Endothelial cell of umbilical vein (primary cell): ENCODE results near the gene MLH1.

Experiments
- POLR2AphosphoS5 ChIP-seq: IDR thresholded peaks from 2 replicates; pipeline ENCODE4 v1.6.1; 2012; ENCODE audit warnings: low read depth, mild to moderate bottlenecking, control low read depth, low read length, moderate library complexity; ENCODE audit not compliant: insufficient read depth
- TF ChIP-seq, protein P1 (sequence below), 2 donors: IDR thresholded peaks; 1 replicate in 1 of 2; 2 replicates in 1 of 2; pipeline ENCODE4 v1.5.1; 2011; ENCODE audit warnings: low read length in 2 of 2, mild to moderate bottlenecking in 2 of 2, moderate library complexity in 2 of 2, control low read depth in 1 of 2, inconsistent platforms in 1 of 2, low read depth in 1 of 2; ENCODE audit not compliant: insufficient read depth in 1 of 2; ENCODE audit errors: extremely low read depth in 1 of 2

DNA sequence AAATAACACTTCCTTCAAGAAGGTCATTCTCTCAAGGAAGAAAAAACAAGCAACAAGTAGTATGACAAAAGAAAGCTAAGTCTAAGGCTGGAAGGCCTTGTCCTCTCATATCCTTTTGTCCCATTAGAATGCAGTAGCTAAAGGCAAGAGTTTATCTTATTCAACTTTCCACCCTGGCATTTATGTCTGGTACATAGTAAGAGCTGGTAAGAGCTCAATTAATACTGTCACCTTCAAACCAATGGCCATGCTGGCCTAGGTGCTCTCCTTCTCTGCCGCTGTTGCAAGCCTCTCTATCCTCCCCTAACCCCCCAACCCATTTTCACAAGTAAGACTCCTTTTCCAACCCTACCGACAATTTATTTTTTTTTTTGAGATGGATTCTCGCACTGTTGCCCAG is 99.2 kb downstream of the MLH1 start:
- no peak for TF ChIP-seq POLR2AphosphoS5
- TF ChIP-seq, protein P1, sequence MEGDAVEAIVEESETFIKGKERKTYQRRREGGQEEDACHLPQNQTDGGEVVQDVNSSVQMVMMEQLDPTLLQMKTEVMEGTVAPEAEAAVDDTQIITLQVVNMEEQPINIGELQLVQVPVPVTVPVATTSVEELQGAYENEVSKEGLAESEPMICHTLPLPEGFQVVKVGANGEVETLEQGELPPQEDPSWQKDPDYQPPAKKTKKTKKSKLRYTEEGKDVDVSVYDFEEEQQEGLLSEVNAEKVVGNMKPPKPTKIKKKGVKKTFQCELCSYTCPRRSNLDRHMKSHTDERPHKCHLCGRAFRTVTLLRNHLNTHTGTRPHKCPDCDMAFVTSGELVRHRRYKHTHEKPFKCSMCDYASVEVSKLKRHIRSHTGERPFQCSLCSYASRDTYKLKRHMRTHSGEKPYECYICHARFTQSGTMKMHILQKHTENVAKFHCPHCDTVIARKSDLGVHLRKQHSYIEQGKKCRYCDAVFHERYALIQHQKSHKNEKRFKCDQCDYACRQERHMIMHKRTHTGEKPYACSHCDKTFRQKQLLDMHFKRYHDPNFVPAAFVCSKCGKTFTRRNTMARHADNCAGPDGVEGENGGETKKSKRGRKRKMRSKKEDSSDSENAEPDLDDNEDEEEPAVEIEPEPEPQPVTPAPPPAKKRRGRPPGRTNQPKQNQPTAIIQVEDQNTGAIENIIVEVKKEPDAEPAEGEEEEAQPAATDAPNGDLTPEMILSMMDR (IDR thresholded peaks at IDR 0.05; ENCODE audit: extremely low read depth in 1 of 2, insufficient read depth in 1 of 2, low read depth in 1 of 2, low read length in 2 of 2) = no peak
